ENCODE measurements around the gene IFI30. TPM values are rescaled to one million over a fixed set of nuclear protein-coding genes. Genes with fewer than 3 reads are reported as not detected.

The IFI30 gene
- polyA plus RNA-seq, 3 donors, result 3,608 to 6,022 (median 4,550) TPM

DNA sequence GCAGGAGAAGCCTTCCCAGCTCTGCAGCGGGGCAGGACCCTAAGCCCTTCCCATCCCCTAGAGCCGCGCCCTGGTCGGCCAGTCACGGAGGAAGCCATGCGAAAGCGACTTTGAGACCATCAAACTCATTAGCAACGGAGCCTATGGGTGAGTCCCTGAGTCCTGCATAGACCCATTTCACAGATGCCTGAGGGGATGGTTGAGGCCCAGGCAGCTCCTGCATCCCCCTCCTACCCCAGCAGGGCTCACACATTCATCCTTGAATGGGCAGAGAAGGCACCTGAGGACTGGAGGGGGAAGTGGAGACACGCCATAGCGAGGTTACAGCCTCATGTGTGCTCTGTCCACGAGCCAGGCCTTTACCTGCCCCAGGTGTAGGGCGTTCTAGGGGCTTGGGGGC lies 44.8 kb upstream of the IFI30 start:
- Mint-ChIP-seq H3K27ac (peak overlapping the region; percentile 76 to 92 (median 89)), H3K36me3 (peaks cover 71 to 95% of the 10 kb centered on the region in 2 donors), H3K9me3 (no peaks in the 10 kb centered on the region), H3K4me1 (peaks cover 24% of the 10 kb centered on the region), H3K27me3 (ENCODE audit: low read depth in 3 of 3) (peaks cover 0 to 1% (median 0%) of the 10 kb centered on the region in 3 donors), H3K4me3 (no peak overlapping the region)
- TF ChIP-seq, protein P1, sequence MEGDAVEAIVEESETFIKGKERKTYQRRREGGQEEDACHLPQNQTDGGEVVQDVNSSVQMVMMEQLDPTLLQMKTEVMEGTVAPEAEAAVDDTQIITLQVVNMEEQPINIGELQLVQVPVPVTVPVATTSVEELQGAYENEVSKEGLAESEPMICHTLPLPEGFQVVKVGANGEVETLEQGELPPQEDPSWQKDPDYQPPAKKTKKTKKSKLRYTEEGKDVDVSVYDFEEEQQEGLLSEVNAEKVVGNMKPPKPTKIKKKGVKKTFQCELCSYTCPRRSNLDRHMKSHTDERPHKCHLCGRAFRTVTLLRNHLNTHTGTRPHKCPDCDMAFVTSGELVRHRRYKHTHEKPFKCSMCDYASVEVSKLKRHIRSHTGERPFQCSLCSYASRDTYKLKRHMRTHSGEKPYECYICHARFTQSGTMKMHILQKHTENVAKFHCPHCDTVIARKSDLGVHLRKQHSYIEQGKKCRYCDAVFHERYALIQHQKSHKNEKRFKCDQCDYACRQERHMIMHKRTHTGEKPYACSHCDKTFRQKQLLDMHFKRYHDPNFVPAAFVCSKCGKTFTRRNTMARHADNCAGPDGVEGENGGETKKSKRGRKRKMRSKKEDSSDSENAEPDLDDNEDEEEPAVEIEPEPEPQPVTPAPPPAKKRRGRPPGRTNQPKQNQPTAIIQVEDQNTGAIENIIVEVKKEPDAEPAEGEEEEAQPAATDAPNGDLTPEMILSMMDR (IDR thresholded peaks at IDR 0.05), result no peak
- H2AFZ ChIP-seq (ENCODE audit: insufficient read depth, low read depth, low read length, poor library complexity, severe bottlenecking), result no peak overlapping the region
- 94% methylated on average over 10 of the region's 12 CpGs for WGBS (ENCODE audit: insufficient coverage)
- no peak for DNase-seq
- H3K27me3 ChIP-seq (ENCODE audit: control insufficient read depth in 2 of 2, insufficient read depth in 2 of 2, low read length in 2 of 2), result no peaks in the 10 kb centered on the region
- H3K4me3 ChIP-seq (replicated peaks in 1 of 3; ENCODE audit: low read depth in 2 of 3, low read length in 3 of 3), result no peak overlapping the region
- peaks cover 31% of the 10 kb centered on the region in 2 donors for H3K4me1 ChIP-seq (ENCODE audit: control insufficient read depth in 1 of 2, insufficient read depth in 2 of 2, low read length in 2 of 2)
- peak overlapping the region; percentile 63 to 64 for H3K27ac ChIP-seq (ENCODE audit: low read depth in 1 of 2, low read length in 2 of 2)
- intact Hi-C loops (cut with micrococcal nuclease), result no loop called here
- H3K9ac ChIP-seq (ENCODE audit: insufficient read depth, low read length, poor library complexity, severe bottlenecking), result no peak overlapping the region
- peaks cover 67 to 87% of the 10 kb centered on the region in 2 donors for H3K36me3 ChIP-seq (replicated peaks in 1 of 2; ENCODE audit: control insufficient read depth in 1 of 2, insufficient read depth in 2 of 2, low read length in 2 of 2)
- H4K20me1 ChIP-seq (ENCODE audit: insufficient read depth, low read length), result peaks cover 70% of the 10 kb centered on the region
- no peaks in the 10 kb centered on the region for H3K79me2 ChIP-seq (ENCODE audit: insufficient read depth, low read length)
- no peaks in the 10 kb centered on the region for H3K9me3 ChIP-seq (replicated peaks in 1 of 2; ENCODE audit: control insufficient read depth in 1 of 2, insufficient read depth in 1 of 2, low read length in 2 of 2)
- H3K4me2 ChIP-seq (replicated peaks; ENCODE audit: extremely low read depth, low read length, poor library complexity, severe bottlenecking), result no peak overlapping the region

DNA sequence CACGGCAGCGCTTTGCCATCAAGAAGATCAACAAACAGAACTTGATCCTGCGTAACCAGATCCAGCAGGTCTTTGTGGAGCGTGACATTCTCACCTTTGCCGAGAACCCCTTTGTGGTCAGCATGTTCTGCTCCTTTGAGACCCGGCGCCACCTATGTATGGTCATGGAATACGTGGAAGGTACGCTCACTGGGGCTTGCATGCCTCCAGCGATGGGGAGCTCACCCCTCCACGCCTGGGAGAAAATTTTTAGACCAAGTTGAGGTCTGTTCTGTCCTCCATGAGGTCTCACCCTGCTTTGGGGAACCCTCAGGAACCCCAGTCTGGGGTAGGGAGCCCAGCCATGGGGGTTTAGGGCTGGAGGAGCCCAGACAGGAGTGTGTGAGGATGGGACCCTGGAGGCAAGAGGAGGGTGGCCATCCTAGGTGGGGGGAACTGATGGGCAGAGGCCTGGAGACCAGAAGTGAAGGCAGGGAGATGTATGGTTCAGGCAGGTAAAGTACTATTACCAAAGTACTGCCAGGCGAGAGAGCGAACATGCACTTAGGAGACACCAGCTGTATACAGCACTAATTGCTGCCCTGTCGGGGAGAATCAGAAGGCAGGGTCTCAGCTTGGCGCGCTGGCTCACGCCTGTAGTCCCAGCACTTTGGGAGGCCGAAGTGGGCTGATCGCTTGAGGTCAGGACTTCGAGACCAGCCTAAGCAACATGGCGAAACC lies 42.9 kb upstream of the IFI30 start:
- H3K4me1 Mint-ChIP-seq, result peaks cover 18% of the 10 kb centered on the region

More for the DNA sequence above, 42.9 kb upstream of the IFI30 start:
- peaks cover 70% of the 10 kb centered on the region for H4K20me1 ChIP-seq (ENCODE audit: insufficient read depth, low read length)
- WGBS (ENCODE audit: insufficient coverage), result 95% methylated on average over 21 of the region's 21 CpGs
- H3K4me2 ChIP-seq (replicated peaks; ENCODE audit: extremely low read depth, low read length, poor library complexity, severe bottlenecking), result no peak overlapping the region
- no peak overlapping the region for H3K4me3 ChIP-seq (replicated peaks in 1 of 3; ENCODE audit: low read depth in 2 of 3, low read length in 3 of 3)
- H2AFZ ChIP-seq (ENCODE audit: insufficient read depth, low read depth, low read length, poor library complexity, severe bottlenecking), result no peak overlapping the region
- TF ChIP-seq, protein P1 (IDR thresholded peaks at IDR 0.05), result no peak
- peaks cover 0 to 1% (median 0%) of the 10 kb centered on the region in 3 donors for H3K27me3 Mint-ChIP-seq (ENCODE audit: low read depth in 3 of 3)
- peaks cover 24% of the 10 kb centered on the region in 2 donors for H3K4me1 ChIP-seq (ENCODE audit: control insufficient read depth in 1 of 2, insufficient read depth in 2 of 2, low read length in 2 of 2)
- H3K36me3 ChIP-seq (replicated peaks in 1 of 2; ENCODE audit: control insufficient read depth in 1 of 2, insufficient read depth in 2 of 2, low read length in 2 of 2), result peaks cover 70 to 87% of the 10 kb centered on the region in 2 donors
- H3K27ac ChIP-seq (ENCODE audit: low read depth in 1 of 2, low read length in 2 of 2), result no peak overlapping the region
- no peak overlapping the region for H3K9ac ChIP-seq (ENCODE audit: insufficient read depth, low read length, poor library complexity, severe bottlenecking)
- no peak for DNase-seq
- peaks cover 70 to 95% of the 10 kb centered on the region in 2 donors for H3K36me3 Mint-ChIP-seq
- intact Hi-C loops (cut with micrococcal nuclease), result no loop called here
- no peaks in the 10 kb centered on the region for H3K9me3 ChIP-seq (replicated peaks in 1 of 2; ENCODE audit: control insufficient read depth in 1 of 2, insufficient read depth in 1 of 2, low read length in 2 of 2)
- H3K27me3 ChIP-seq (ENCODE audit: control insufficient read depth in 2 of 2, insufficient read depth in 2 of 2, low read length in 2 of 2), result no peaks in the 10 kb centered on the region
- H3K4me3 Mint-ChIP-seq, result no peak overlapping the region
- no peaks in the 10 kb centered on the region for H3K9me3 Mint-ChIP-seq
- H3K79me2 ChIP-seq (ENCODE audit: insufficient read depth, low read length), result no peaks in the 10 kb centered on the region
- H3K27ac Mint-ChIP-seq, result peak overlapping the region in 4 of 7 donors; percentile 18 to 57 (median 50)

All from CD14-positive monocyte (primary cell).